ENCODE measurements around the gene PIGK. TPM values are rescaled to one million over a fixed set of nuclear protein-coding genes. Genes with fewer than 3 reads are reported as not detected.

PIGK gene
- total RNA-seq, 1 experiment from 2014 or later, result 23.3 TPM

DNA sequence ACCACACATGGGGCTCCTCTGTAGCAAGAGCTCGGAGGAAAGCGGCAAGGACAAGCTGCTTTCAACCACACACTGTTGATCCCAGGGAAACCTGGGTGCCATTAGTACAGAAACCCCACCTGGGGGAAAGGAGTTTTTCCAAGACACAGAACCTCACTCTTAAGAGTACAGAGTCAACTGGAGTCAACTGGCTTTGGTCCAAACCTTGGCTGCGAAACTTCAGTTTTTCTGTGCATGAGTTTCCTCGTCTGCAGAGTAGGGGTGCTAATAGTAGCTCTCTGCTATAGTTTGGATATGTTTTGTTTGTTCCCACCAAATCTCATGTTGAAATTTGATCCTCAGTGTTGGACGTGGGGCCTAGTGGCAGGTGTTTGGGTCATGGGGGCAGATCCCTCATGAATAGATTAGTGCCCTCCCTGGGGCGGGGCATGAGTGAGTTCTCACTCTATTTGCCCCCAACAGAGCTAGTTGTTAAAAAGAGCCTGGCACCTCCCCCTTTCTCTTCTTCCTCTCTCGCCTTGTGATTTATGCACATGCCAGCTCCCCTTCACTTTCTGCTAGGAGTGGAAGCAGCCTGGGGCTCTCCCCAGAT, 161.1 kb downstream of the PIGK start (continued):
- TF ChIP-seq EGR1 (IDR thresholded peaks at IDR 0.05; ENCODE audit: low read depth) (no peak), ZBTB33 (IDR thresholded peaks at IDR 0.05; ENCODE audit: extremely low read depth, insufficient replicate concordance, low read length) (no peak), SIN3A (IDR thresholded peaks at IDR 0.05; ENCODE audit: low read depth) (no peak), CTCF (IDR thresholded peaks at IDR 0.05 in 2 of 3, conservative IDR thresholded peaks at IDR 0.05 in 1 of 3; ENCODE audit: borderline replicate concordance in 1 of 3, insufficient read depth in 1 of 3, low read depth in 2 of 3, low read length in 2 of 3) (no peak), SRF (IDR thresholded peaks at IDR 0.05; ENCODE audit: low read depth) (no peak), ZNF274 (IDR thresholded peaks at IDR 0.05; ENCODE audit: low read depth, low read length) (no peak)

DNA sequence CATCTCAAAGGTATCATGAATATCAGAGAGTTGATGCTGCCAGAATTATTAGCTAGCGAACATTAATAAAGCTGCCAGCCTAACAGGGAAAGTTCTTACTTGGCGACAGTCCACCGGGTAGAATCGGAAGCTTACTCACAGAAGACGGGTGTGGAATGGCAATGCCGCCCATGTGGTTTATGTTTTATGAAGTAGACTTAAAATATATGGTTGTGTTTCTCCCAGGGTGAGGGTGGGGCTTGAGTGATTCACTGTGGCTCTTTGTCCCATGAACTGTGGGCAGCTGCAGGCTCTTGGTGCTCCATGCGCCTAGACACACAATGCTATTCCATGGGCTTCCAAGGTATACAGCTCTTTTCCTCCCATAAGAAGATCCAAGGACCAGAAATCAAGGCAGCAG, 162.7 kb downstream of the PIGK start:
- Histone ChIP-seq H3K9me3 (ENCODE audit: control insufficient read depth in 1 of 2, insufficient read depth in 1 of 2, low read depth in 1 of 2, low read length in 2 of 2) (no peaks in the 10 kb centered on the region), H3K4me2 (ENCODE audit: low read length) (no peak overlapping the region), H3K36me3 (ENCODE audit: control insufficient read depth in 1 of 2, insufficient read depth in 2 of 2, low read length in 2 of 2) (no peaks in the 10 kb centered on the region), H3K9ac (ENCODE audit: low read length) (no peak overlapping the region), H3K9me2 (ENCODE audit: insufficient read depth) (no peaks in the 10 kb centered on the region), H3K79me2 (ENCODE audit: insufficient read depth, low read length) (no peaks in the 10 kb centered on the region), H4K20me1 (ENCODE audit: insufficient read depth) (no peaks in the 10 kb centered on the region), H2AFZ (ENCODE audit: low read depth, low read length, poor library complexity, severe bottlenecking) (no peak overlapping the region), H3K4me1 (ENCODE audit: control insufficient read depth in 1 of 2, insufficient read depth in 2 of 2, low read length in 2 of 2) (no peaks in the 10 kb centered on the region), H3K27me3 (ENCODE audit: insufficient read depth, low read length) (no peaks in the 10 kb centered on the region), H3K27ac (ENCODE audit: low read depth, low read length) (no peak overlapping the region), H3K4me3 (replicated peaks in 1 of 2; ENCODE audit: low read depth in 1 of 2, low read length in 2 of 2) (no peak overlapping the region)
- DNase-seq (ENCODE audit: low read depth, low spot score), result no peak
- ChIA-PET RAD21 (ENCODE audit: low non-redundant PET in 1 of 2, low total read pairs in 2 of 2, uncharacterized antibody in 2 of 2, unreplicated experiment in 2 of 2) (no interaction called here), CTCF (no interaction called here), POLR2A (no interaction called here)
- ATAC-seq, result no peak
- BruUV-seq (replicated peaks), result no TSS peak
- intact Hi-C loops (cut with micrococcal nuclease), result no loop called here
- TF ChIP-seq ELF1 (IDR thresholded peaks at IDR 0.05; ENCODE audit: borderline replicate concordance, low read depth) (no peak), EZH2 (IDR thresholded peaks at IDR 0.05) (no peak), EGR1 (IDR thresholded peaks at IDR 0.05; ENCODE audit: low read depth) (no peak), CBX3 (IDR thresholded peaks at IDR 0.05; ENCODE audit: low read depth) (no peak), POLR2A (IDR thresholded peaks at IDR 0.05; ENCODE audit: borderline replicate concordance, extremely low read depth, insufficient read depth, insufficient read length) (no peak), SP1 (IDR thresholded peaks at IDR 0.05; ENCODE audit: low read depth) (no peak), ZNF274 (IDR thresholded peaks at IDR 0.05; ENCODE audit: low read depth, low read length) (no peak), JUND (IDR thresholded peaks at IDR 0.05) (no peak), POLR2AphosphoS5 (IDR thresholded peaks at IDR 0.05; ENCODE audit: low read depth, low read length) (no peak), EZH2phosphoT487 (IDR thresholded peaks at IDR 0.05; ENCODE audit: borderline replicate concordance) (no peak), REST (IDR thresholded peaks at IDR 0.05; ENCODE audit: low read depth) (no peak), SIN3A (IDR thresholded peaks at IDR 0.05; ENCODE audit: low read depth) (no peak), YY1 (IDR thresholded peaks at IDR 0.05; ENCODE audit: extremely low read depth, insufficient replicate concordance, low read depth, low read length) (no peak), ZFX (IDR thresholded peaks at IDR 0.05) (no peak)

All from HCT116 (cell line).